Cardiac septum (tissue), 1 donor: ENCODE data around the gene MMP17. TPM values are rescaled to one million over a fixed set of nuclear protein-coding genes. Genes with fewer than 3 reads are reported as not detected.

Source experiments
- DNase-seq: peaks from one replicate; pipeline ENCODE4 v3.0.0-alpha.2; 2020; ENCODE audit warnings: low spot score
- intact Hi-C: fragments of 100-400 bp; cut with DNase I; formaldehyde crosslinking; loops from one replicate; pipeline ENCODE4 v1.14.0; 2022
- long read RNA-seq: library from polyadenylated mRNA; unstranded; transcript quantifications from one replicate; pipeline ENCODE4 v2.0.0, GENCODE V29; 2021
- total RNA-seq: library from RNA; stranded (reverse); fragmentation: NEBNext Ultra II Directional; extraction: Animal tissue kit (Norgen Biotek cat#: 25700); gene quantifications from one replicate; pipeline ENCODE4 v1.2.1, GENCODE V29; 2021
- donor health status: DM: no; HTN: no; CAD: no.

The MMP17 gene
- 0.78 TPM for total RNA-seq
- long read RNA-seq: 0 reads

DNA sequence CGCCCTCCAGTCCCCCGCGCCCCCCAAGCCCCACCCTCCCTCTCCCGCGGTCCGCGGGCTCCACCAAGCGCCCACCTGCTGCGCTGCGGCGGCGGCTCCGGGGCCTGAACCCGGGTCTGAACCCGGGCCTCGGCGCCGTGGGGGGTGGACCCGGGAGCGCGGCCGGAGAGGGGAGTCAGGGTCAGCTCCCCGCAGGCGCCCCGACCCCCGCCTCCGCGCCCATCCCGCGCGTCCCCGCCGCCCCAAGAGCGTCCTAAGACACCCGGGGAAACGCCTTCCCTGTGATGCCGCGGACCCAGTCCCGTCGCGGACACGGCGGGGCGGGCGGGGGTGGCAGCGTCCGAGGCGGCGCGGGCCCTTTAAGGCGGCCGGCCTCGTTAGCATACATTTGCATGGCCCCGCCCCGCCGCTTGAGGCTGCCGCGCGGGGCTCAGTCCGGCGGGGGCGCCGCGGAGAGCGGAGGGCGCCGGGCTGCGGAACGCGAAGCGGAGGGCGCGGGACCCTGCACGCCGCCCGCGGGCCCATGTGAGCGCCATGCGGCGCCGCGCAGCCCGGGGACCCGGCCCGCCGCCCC is at the start of gene MMP17:
TSS of gene MMP17 (plus strand) at position 433 of the 574 bp plus-strand sequence. CDS start at position 535, 102 bp downstream.
- no peak for DNase-seq

DNA sequence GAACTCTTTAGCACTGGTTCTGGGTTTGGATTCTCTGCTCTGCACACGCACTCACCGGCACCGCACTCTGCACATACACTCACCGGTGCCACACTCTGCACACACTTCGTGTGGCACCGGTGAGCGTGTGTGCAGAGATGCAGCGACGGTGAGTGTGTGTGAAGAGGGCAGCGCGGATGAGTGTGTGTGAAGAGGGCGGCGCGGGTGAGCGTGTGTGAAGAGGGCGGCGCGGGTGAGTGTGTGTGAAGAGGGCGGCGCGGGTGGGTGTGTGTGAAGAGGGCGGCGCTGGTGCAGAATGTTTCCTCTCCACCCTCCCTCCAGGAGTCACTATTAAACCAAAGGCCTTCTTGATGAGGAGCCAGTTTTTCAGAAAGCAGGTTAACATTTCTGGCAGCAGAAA is 49.2 kb upstream of the MMP17 start:
- intact Hi-C loops: no loop called here
- DNase-seq: peak; percentile 65

More for the DNA sequence above, at the start of gene MMP17:
- intact Hi-C loops: loop anchor here (10.0 kb wide), 1 partner anchor 723 kb away; no protein-coding TSS in a partner anchor

DNA sequence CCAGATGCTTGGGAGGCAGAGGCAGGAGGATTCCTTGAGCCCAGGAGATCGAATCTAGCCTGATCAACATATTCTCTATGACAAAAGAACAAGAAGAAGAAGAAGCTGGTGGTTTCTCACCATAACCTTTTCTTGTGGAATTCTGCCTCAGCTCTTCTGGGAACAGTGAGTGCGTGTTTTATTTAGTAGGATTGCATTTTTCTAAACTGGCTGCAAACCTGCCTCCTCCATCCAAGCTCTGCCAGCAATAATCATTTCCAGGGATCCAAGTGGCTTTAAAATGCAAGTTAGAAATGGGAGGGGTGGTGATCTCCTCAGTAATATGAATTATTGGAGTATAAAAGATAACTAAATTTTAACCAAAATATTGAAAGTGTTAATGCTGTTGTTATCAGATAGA is 46.1 kb upstream of the MMP17 start:
- intact Hi-C loops: no loop called here

DNA sequence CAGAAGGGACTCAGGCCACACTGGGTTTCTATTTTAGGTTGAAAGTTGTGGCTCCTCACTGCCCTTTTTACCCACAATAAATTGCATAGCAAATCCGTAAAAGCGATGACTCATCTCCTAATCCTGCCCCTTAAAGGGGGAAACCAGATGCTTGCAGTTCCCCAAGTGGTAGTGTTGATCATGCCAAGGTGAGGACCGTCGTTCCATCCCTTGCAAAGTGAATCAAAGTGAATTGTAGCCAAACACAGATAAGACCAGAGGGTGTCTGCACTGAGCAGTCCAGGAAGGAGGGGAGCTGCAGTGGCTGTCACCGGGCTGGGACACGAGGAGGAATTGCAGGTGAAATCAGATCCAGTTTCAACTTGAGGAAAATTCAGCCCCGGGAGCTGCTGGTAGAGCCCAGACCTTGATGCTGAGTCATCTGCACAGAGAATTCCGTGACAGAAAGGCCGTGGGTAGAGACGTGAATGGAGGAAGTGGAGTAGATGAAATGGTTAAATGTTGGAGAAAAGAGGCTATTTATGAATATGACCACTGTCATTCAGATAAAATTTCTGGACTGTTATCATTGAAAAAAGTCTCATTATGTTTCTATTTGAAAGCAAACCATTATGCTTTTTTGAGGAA is 44.2 kb upstream of the MMP17 start:
- intact Hi-C loops: no loop called here
- no peak for DNase-seq

More for the DNA sequence above, 46.1 kb upstream of the MMP17 start:
- DNase-seq: no peak

DNA sequence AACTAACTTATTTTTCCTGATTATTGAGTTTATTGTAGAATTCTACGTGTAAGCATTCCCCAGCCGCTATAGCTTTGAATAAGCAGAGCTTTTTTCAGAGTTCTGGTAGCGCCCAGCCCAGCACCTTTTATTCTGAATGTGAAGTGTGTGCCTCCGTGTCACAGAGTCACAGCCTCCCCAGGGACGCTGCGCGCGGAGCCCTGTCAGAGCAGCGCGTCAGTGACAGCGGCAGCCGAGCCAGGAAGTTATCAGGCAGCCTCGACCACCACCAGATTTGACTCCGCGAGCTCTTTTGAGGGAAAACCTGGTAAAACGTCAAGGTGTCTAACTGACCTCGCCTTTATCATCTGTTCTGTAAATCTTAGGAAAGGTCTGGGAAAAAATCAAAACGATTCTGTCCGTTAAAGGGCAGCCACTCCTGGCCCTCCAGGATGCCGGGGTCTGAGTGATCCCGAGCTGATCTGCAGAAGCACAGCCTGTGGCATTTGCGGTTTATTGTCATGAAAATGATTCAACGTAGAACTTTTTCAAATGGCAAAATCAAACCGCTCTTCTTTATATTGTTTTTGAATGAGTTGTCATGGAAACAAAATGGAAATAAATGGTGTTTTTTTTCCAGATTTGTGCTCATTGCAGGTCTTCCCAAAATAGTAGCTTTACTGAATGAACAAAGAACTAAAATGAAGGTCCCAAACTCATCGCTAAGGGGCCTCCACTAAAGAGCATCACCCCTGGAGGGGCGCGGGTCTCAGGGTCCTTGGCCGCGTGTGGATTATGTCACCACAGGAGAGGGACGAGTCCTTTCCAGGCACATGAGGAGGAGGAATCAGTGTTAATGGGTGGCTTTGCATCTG is 43.1 kb upstream of the MMP17 start:
- DNase-seq: no peak
- intact Hi-C loops: no loop called here

DNA sequence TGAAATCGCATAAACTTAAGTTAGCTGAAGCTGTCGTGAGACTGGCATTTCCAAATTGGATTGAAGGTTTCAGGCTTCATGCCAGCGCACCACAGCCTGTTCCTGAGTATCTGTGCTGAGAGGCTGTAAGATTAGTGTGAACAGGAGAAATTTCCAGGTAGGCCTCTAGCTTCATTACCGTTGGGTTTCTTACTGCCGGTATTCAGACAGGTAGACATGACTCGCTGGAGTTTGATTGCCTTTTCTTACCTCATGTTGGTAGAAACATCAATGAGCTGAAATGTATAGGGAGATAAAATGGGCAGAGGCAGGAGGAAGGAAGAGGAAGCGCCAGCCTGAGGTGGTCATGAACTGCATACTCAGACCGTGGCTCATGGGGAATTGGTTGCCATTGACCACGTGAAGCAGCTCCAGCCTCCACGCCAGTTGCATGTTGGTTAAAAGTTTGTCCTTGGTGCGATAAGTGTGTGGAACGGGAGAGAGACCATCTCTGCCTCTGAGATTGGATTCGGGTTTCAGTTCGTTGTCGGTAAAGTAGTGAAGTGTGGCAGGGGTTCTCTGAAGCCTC is 42.3 kb upstream of the MMP17 start:
- DNase-seq: no peak
- intact Hi-C loops: no loop called here

DNA sequence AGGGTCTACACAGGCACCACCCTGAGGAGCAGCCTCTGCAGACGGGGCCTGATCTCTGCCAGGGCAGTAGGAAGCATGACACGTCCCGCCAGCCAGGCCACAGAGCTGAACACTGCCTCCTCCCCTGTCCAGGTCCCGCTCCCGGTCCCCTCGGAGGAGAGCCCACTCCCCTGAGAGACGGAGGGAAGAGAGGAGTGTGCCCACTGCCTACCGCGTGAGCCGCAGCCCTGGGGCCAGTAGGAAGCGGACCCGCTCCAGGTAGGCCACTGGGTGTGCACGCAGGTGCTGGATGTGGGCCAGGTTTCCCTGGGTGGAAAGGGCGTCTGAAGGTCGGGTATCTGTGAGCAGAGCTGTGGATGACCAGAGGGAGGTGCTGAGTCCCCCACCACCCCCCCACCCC is 41.9 kb upstream of the MMP17 start:
- intact Hi-C loops: no loop called here
- DNase-seq: no peak

DNA sequence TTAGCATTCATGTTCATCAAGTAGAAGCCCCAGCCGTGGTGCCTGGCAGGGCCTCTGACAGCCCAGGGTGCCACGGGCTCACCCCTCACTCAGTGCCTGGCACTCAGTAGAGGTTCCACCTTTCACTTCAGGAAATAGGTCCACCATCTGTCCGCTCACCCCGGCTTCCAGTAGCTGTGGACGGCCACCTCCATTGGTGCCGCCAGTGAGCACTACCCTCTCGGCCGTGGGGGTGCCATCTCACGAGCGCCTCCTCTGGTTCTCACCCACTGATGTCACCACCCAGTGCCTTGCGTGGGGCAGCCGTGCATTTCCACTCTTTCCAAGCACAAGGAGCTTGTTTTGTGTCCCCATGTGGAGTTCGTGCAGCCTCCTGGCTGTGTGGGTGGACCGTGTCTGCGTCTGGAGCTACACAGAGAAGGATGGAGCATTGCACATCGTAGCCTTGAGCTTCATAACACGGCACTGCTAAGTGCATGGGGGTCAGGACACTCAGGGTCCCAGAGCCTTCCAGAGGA is 41.0 kb upstream of the MMP17 start:
- intact Hi-C loops: no loop called here
- no peak for DNase-seq

DNA sequence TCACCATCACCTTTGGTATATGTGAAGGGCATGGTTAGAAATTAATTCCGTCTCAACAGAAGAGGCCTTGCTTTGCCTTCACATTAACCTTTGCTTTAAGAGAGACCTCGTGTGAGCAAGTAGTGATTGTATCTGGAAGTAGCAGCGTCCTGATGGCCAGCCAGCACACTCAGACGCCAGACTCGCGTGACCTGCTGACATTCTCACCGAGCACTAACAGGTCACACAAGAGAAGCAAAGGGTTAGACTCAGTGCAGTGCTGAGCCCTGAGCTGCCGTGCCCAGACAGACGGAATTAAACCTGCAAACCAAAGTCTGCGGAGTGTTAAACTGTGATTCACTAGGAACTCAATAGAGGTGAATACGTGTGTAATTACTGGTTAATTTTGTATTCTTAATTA is 40.1 kb upstream of the MMP17 start:
- intact Hi-C loops: no loop called here
- DNase-seq: no peak

DNA sequence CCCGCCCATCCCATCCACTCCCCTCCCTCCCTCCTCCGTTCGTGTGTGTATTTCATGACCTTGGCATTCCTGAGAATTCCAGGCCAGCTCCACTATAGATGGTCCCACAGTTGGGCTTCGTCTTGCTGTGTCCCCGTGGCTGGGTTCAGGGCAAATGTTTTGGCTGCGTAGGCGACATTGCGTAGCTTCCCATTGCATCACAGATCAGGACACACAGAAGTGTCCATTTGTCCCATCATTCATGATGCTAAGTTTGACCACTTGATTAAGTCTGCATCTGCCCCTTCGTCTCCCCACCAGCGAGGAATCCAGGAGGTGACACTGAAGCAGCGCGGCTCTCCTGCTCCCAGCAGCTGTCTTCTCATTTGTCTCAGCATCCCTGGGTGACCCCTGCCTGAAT is 38.6 kb upstream of the MMP17 start:
- intact Hi-C loops: no loop called here
- DNase-seq: no peak

DNA sequence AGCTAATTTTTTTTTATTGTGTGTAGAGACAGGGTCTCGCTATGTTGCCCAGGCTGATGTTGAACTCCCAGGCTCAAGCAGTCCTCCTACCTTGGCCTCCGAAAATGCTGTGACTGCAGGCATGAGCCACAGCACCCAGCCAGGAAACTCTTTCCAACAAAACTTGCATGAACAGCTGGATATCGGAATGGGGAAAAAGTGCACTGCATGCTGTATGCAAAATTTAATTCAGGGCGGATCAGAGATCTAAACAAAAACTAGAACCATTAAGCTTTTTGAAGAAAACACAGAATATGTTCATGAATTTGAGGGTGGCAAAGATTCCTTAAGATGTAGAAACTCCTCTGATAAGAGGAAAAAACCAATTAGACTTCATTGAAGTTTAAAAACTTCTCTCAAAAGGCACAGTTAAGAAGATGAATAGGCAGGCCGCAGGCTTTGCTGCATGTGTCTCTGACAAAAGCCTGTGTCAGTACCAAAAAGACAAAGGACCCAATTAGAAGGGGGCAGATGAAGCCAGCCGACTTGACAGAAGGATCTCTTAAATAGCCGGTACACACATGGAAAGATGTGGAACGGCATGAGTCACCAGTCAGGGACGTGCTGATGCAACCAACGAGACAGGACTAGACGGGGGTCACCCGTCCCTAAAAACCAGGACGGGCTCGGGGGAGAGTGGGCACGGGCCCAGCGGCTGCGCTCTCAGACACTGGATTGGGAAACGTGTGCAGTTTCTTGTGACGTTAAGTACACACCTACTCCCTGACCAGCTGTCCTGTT is 34.8 kb upstream of the MMP17 start:
- intact Hi-C loops: no loop called here
- no peak for DNase-seq

DNA sequence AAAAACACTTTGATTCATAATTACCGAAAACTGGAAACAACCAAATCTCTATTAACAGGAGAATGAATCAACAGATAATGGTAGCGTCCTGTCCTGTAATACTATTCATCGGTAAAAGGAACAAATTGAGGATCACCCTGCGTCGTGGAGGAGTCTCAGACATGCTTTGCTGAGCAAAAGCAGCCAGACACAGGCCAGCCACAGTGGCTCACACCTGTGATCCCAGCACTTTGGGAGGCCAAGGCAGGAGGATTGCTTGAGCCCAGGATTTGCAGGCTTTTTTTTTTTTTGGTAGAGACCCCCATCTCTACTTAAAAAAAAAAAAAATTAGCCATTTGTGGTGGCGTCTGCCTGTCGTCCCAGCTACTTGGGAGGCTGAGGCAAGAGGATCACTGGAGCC is 34.1 kb upstream of the MMP17 start:
- intact Hi-C loops: no loop called here
- no peak for DNase-seq

DNA sequence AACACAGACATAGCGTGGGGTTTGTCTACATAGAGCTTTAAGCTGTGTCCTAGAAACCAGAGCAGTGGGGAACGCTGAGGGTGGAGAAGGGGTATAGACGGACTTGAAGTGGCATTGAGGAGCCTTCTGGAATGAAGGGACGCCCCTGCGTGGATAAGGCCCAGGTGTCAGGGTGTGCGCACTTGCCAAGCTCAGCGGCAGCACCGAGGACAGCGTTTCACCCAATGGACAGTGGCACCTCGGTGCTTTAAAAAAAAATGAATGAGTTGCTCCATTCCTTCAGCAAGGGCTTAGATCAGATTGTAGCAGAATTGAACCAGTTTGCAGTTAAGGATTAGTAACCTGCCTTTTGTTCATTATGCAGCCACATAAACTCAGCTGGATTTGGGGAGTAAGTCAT is 33.6 kb upstream of the MMP17 start:
- intact Hi-C loops: no loop called here
- DNase-seq: no peak

DNA sequence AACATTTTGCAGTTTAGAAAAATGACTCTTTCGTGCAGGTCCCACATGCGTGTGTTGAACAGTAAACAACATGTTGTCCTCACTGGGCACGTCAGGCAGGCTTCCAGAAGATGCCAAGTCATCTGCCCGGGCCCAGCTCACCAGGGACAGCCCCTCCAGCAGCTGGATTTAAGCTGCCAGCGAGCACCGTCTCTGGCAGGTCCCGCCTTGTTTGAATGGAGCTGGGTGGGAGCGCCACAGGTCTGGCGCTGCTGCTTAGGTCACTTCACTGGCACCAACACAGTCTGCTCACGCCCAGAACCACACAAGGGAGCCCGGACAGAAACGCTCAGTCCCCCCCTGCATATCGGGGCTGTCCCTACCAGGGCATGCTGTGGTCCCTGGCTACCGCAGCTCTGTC is 33.1 kb upstream of the MMP17 start:
- intact Hi-C loops: no loop called here
- no peak for DNase-seq

DNA sequence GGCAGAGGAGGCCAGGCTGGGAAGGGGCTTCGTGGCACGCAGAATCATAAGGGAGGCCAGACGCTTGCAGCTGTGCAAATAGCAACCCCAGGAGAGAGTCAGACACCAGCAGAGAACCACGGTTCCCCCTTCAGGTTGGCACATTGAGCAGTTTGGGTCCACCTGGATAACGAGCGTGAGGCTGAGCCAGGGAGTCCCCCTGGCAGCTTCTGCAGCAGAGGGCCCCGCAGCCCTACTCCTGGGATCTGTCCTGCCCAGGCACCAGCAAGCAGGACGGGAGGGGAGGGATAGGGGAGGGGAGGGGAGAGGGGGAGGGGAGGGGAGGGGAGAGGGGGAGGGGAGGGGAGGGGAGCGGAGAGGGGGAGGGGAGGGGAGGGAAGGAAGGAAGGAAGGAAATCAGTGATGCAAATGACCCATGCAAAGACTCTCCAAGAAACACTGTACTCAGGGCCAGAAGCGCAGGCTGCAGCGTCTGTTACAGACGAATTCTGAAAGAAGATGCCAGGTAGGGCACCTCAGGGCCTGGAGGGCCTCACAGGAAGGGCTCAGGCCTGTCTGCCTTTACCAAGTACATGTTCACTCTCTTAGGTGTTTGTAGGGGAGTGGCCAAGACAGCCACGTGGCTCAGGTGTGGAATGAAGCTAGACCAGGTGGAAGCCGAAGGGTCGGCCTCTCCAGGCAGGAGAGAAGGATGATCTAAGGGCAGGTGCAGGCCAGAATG is 32.3 kb upstream of the MMP17 start:
- no peak for DNase-seq
- intact Hi-C loops: no loop called here

DNA sequence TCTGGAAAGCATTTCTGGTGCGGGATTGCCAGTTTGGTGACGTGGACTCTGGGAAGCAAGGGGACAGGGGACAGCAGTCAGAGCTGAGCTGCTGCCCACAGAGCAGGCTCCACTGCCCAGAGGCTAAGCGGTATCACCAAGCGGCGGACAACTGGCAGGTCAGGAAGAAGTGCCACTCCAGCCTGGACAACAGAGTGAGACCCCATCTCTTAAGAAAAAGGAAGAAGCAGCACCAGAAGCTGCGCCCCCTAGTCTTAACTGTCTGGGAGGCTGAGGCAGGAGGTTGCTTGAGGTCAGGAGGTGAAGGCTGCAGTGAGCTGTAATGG is 31.8 kb upstream of the MMP17 start:
- no peak for DNase-seq
- intact Hi-C loops: no loop called here

DNA sequence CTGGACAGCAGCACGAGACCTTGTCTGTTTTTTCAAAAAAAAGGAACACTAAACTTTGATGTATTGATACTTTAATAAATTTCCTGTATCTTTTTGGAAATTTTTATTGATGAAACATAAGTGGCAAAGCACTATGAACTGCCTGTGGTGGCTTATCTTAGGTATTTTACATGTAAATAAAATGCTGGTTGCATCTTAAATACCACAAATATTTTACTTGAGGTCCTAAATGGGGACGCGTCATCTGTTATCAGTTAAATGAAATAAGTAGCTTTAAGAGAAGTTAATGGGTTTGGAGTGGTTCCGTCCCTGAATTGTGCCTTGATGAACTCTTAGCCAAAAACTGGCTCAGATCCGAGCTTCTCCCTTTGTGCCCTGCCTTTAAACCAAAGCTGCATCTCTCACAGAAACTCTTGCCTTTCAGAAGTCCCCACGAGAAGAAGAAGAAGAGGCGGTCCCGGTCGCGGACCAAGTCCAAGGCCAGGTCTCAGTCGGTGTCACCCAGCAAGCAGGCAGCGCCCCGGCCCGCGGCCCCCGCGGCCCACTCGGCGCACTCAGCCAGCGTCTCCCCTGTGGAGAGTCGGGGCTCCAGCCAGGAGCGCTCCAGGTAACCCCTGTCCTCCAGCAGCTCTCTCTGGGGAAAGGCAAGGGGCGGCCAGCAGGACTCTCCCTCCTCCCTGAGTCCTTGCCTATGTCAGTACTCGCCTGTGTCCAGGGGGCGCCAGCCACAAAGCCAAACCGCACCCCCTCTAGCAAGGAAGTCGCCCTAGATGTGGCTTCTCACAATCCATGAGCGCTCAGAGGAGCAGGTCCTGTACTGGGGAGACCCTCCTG is 31.2 kb upstream of the MMP17 start:
- no peak for DNase-seq
- intact Hi-C loops: no loop called here

DNA sequence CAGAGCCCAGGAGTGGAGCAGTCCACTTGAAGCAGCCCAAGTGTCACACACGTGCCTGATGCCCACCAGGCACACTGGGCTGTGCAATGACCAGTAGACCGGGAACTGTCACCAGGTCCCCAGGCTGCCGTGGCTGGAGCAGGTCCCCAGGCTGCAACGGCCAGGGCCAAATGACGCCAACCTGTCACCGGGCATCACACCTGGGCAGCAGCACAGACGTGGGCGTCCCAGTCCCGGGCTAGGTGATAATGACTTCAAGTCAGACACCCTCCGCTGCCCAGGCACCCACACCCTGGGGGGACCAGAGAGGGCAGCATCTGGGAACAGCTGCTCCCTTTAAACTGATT is 30.6 kb upstream of the MMP17 start:
- intact Hi-C loops: no loop called here
- DNase-seq: no peak
